Measurements from ENCODE around the gene VMP1.

VMP1 gene

DNA sequence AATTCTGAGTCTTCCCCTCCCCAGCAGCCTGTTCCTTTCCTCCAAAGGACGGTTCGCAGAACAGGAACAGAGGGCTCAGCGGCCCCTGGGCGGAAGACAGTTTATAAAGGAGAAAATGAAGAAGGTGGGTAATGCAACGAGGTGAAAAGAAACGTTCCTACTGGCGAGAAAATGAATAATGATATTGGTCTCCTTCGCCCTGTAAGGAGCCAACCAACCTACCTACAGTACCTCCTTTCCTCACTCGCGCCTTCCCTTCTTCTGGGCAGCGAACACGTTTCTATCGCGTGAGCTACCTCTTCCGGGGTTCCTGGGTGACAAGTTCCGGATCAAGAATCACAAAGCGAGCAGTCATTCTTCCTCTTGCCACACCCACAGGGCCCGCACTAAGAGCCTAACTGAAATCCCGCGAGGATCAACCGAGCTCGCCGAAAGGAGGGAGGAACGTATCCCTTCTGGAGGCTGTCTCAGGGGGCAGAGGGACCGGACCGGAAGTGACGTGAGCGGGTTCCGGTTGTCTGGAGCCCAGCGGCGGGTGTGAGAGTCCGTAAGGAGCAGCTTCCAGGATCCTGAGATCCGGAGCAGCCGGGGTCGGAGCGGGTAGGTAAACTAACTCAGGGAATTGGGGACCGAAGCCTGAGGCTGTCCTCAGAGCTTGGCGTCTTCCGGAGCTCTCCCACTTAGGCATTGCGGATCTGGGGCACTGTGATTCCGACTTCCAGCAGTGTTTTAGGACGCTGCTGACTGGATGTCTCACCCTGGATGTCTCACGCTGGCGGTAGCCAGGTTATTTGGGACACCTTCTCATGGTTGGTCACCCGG, at the start of gene VMP1, which contains the start of gene PTRH2:
TSS of gene VMP1 (plus strand) at position 506 of the 822 bp plus-strand sequence. CDS start 23,793 bp downstream, outside the sequence.
TSS of gene PTRH2 (minus strand) at position 282 of the 822 bp plus-strand sequence. CDS start 9,452 bp downstream, outside the sequence.
- DNase-seq = peak; percentile 93 to 94

DNA sequence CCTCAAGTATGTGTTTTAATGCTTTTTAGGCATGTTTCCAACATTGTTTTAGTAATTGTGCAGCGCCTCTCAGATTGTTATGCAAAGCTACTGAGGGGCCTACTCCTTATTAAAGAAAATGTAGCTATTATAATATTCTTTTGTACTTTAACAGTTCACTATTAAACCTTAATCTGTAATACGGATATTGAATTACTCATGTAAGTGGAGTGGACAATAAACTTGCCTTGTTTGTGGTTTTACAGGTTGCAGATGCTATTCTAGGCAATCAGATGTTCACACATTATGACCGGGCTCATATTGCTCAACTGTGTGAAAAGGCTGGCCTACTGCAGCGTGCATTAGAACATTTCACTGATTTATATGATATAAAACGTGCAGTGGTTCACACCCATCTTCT, 41.2 kb upstream of the VMP1 start:
- DNase-seq = no peak

DNA sequence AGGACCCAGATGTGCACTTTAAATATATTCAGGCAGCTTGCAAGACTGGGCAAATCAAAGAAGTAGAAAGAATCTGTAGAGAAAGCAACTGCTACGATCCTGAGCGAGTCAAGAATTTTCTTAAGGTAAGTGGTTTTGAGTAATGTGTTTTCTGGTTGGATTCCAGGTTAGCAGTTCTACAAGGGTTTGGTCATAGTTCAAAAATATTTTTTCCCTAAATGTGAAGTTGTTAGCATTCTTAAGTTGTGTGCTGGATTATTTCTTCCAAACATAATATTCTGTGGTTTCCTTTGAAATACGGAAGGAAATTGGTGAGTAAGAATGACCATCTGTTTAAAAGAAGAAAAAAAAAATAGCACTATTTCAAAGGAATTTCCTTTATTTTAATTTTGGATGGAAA, 38.6 kb upstream of the VMP1 start:
- DNase-seq = no peak

DNA sequence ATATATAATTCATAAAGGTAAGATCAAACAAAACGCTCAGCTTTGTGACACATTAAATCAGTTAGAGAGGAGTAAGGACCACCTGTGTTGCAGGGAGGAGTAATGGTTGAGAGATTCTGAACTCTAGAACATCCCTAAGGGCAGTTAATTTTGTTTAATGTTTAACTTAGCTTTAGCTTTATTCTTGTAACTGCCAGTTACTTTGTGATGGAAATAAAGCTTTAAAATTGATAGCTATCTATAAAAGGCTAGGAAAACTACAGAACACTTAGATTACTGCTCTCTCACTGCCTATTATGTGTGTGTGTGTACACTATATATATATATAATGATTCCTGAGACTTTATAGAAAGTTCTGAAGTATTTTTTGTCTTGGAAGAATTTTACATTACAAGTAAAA, 38.0 kb upstream of the VMP1 start:
- no peak for DNase-seq

DNA sequence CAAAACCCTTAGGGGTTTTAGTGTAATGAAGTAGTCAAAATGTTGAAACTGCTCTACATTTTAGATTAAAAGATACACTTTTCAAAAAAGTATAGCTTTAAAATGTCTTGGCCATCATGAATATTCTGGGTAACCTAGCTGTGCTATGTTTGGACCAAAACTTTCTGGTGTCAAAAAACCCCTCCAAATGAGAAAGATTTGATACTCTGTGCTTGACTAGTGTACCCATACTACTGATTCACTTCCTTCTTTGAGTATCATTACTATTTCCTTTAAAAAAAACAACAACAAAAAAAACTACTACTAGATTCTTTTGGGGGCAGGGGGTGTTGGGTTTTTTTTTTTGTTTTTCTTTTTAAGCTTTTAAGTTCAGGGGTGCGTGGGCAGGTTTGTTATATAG, 37.5 kb upstream of the VMP1 start:
- DNase-seq = no peak

DNA sequence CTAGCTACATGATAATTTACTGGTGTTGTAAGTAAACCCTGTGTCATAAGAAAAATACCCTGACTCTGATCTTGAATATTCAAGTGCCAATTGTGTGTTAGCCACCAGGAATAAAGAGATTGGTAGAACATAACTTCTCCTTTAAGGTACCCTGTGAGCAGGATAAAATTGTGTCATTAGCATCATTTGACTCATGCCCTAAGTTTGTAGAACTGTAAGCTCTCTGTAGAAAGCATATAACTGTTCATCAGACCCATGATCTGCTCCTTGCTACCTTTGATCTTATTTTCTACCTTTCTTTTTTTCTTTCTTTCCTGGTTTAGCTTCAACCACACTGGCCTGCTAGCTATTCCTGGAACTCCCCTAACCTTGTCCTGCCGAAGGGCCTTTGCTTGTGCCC, 36.1 kb upstream of the VMP1 start:
- DNase-seq = no peak

DNA sequence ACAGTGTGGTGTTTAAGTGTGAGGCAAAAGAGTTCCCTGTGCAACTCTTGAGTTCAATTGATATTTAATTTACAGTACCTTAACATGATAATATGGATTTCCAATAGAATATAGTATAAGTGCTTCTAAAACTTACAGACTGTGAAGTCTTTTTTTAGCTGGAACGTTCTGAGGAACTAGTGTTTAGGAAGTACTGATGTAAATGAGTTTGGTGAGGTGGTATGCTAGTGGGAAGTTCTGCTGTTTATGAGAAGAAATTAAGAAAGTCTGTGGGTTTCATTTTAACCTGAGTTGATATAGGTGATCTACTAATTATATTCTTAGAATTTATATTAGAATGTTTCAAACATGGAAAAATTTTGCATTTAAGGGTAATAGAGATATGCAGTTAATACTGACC, 32.2 kb upstream of the VMP1 start:
- DNase-seq = no peak

DNA sequence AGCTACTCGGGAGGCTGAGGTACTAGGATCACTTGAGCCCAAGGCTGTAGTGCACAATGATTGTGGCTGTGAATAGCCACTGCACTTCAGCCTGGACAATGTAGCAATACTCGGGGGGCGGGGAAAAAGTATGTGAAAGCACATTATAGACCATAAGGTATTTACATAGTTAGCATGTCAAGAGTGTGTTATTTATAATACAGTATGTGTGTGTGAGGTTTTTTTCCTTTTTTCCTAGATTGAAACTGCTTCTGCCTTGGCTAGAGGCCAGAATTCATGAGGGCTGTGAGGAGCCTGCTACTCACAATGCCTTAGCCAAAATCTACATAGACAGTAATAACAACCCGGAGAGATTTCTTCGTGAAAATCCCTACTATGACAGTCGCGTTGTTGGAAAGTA, 30.7 kb upstream of the VMP1 start:
- DNase-seq = no peak

DNA sequence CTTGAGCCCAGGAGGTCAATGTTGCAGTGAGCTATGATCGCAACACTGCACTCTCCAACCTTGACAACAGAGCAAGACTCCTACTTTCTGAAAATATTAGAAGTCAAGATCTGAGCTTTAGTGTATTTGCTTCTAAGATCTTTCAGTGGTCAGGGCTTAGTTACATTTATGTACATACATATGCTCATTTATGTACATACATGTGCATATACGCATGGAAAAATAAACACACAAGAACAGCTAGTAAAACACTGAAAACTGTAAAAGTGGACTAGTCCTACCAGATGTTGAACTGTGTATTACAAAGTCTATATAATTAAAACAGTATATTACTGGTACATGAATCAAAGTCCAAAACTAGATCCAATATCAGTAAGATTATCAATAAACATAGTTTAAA, 28.5 kb upstream of the VMP1 start:
- no peak for DNase-seq

DNA sequence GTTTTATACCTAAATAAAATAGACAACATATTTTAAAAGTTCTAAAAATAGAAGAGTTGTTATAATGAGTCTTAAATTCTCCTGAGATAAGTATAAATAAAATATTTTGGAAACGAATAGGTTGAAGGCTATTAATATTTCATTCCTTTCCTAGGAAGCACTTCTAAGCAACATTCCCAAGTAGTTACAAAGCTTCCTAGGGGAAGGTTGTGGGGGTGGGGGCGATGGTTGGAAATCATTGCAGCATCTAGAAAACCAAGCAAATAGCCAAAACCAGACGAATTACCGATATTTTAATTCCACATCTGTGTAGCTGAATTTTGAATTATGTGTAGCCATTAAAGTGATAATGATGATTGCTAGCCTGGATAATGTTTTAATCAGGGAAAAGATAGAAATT, 27.1 kb upstream of the VMP1 start:
- no peak for DNase-seq

DNA sequence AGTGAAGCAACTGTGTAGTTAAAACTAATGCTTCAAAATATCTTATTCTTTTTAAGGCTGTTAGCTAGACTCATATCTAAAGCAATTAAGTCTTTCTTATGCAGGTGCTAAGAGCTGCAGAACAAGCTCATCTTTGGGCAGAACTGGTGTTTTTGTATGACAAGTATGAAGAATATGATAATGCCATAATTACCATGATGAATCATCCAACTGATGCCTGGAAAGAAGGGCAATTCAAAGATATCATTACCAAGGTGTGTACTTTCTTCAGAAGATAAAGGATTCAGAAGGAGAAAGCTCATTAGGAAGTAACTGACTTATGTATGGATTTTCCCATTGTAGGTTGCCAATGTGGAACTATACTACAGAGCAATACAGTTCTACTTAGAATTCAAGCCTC, 24.2 kb upstream of the VMP1 start:
- no peak for DNase-seq

DNA sequence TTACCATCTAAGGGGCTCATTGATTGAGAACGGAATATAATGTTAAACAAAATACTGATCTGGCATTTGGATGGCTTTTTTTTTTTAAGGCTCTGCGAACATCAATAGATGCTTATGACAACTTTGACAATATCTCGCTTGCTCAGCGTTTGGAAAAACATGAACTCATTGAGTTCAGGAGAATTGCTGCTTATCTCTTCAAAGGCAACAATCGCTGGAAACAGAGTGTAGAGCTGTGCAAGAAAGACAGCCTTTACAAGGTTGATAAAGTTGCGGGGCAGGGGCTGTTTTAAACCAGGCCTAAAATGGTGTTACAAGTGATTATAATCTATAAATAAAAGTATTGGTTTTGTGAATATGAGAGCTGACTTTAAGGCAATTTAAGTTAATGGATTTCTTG, 22.5 kb upstream of the VMP1 start:
- no peak for DNase-seq

DNA sequence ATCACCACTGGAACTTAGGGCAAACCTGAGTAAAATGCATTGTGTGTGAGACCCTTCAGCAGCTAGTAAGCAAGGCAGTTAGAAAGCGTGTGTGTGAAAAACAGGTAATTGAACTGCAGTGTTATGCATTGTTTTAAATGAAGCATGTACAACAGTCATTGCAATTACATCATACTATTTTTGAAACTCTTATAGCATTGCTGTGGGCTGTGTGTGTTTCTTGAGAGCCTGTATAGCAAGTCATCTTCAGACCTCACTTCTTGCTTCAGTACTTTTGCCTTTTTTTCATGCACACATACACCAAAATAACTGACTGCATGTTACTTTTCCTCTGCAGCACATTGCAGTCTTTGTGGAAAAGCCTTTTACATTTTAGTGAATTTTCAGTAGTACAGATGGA, 19.4 kb upstream of the VMP1 start:
- no peak for DNase-seq

DNA sequence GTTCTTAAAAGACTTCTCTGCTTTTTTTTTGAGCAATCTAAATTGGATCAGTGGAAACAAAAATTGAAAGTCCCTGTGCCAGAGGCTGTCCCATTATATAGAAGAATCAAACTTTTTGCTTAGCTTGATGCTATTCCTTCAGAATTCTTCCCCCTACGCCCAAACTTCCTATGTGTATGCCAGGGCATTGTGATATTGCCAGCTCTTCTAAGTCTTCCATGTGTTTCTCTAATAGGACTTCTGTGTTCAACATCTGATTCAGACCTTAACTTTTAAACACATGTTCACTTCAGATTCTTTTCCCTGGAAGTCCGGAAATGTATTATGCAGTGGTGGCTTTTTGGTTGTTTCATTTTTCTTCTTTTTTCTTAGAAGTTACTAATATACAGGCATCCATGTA, 19.0 kb upstream of the VMP1 start:
- DNase-seq = no peak

DNA sequence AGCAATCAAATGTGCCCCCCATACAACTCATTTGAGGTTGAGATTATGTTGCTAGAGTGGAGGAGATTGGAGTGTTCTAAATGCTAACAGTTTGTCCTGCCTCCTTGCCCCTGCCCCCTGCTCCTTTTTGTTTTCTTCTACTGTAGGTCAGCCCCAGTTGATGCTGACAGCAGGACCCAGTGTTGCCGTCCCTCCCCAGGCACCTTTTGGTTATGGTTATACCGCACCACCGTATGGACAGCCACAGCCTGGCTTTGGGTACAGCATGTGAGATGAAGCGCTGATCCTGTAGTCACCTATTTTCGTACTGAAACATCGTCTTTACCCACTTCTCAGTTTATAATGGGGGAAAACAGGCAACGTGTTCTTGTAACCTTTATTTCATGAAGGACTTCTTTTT, 13.9 kb upstream of the VMP1 start:
- no peak for DNase-seq

DNA sequence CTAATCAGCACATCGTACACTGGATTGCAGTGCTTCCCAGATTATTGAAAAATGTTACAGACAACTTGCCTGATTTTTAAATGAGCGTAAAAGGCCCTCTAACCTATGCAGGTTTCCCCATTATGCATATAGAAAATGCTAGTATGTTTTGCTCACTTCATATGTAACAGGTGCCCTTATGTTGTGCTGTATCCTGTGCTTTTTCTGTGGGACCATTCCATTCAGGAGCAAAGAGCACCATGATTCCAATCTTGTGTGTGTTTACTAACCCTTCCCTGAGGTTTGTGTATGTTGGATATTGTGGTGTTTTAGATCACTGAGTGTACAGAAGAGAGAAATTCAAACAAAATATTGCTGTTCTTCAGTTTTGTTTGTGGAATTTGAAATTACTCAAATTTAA, 13.1 kb upstream of the VMP1 start:
- DNase-seq = no peak

DNA sequence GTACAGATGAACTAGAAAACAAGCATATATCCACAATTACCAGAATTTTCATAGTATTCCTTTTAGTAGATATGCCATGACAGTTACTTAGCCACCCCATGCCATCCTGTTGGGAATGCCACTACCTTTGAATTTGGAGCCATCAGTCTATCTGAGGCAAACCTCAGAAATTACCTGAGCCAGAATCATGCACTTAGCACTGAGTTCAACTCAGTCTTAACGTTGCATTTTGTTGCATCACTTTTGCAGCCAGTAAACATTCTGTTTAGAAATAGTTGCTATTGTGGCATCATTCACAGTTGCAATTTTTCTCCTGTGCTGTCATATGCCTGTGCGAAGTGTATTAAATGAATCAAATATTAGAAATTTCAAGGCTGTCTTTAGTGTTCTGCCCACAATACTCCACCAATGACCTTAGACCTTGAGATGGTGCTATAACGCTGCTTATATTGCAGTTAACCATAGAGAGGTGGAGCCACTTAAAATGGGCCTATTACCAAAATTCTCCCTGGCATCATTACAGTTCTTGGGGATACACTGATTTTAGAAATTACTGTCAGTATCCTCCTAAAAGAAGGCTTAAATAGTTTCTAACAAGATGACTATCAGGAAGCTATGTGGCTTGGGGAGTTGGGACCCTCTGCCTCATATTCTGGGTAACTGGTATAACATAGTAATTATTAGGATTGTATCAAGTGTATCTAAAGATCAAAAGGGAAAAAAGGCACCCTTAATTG, 11.3 kb upstream of the VMP1 start:
- DNase-seq = no peak

DNA sequence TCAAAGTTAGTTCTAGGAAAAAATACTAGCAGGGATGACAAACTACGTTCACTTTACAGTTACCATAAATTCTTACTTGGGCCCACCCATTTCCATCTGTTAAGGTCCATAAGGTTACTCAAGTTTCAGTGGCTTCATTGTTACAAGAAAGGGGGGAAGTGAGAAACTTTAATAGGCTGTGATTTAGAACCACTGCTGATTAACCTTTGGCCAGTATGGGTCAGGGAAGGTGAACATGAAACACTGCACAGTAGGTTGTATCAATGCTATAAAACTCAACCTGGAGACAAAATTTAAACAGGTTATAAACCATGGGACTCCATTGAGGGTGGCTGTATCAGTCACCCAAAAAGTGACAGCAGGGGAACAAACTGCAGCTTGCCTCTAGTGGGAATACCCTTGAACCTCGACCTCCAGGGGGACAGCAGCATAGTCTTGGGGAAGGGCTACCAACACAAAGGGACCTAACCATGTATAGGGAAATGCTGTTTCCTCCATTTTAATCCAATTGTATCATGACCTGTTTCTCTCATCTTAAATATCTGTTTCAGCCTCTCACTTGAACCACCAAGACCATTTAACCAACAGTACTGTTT, 10.7 kb upstream of the VMP1 start:
- DNase-seq = no peak

DNA sequence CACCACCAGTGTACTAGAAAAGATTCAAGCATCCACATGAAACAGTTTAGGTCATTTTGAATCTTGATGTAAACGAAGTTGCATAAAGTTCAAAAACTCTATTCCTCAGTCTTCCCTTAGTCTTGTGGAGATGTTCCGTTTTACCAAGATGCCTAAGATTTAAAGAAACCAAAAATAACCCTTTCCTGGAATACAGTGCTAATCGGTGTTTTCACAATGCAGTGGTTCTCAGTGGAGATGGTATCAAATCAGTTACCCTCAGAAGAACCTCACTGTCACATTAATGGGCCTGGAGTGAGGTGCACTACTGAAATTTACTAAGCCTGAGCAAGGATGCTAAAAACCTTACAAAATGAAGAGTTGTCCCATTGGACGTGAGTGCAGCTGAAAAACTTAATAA, 9.3 kb upstream of the VMP1 start:
- DNase-seq = no peak

DNA sequence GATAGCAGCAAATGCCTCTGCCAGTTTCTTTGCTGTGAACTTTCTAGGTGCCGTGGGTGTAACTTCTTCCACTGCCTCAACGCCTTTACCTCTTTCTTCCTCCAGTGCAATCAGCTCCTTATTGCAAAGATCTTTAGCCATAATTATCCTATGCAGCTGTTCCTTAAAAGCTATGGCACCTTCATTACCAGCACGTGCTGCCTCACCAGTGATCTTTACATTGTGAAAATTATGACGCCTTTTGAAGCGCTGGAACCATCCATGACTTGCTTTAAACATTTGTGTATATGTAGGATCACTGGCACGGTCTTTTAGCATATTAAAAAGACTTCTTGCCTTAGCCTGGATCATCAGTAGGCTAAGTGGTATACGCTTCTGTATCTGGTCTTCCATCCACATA, 8.2 kb upstream of the VMP1 start:
- no peak for DNase-seq

DNA sequence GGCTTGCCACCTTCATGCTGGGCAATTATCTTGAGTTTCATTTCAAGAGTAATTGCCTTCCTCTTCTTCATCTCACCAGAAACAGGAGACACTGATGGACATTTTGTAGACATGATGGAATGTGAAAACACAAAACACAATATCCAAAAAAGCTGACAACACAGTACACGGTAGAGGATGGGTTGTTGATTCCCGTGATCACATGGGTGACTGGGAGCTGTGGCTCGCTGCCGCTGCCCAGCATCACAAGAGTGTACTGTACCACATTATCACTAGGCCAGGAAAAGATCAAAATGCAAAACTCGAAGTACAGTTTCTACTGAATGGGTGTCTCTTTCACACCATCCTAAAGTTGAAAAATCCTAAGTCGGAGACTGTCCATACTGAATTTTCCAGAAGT, 7.7 kb upstream of the VMP1 start:
- DNase-seq = no peak

DNA sequence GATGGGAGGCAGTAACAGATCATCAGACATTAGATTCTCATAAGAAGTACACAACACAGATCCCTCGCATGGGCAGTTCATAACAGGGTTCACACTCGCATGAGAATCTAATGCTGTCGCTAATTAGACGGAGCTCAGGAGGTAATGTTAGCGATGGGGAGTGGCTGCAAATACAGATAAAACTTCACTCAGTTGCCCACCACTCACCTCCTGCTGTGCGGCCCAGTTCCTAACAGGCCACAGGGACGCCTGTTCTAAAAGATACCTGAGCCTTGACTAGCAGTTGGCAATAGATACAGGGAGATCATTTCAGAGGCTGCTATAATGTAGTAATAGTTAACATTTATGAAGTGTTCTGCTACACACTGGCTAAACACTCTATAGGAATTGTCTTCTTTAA, 5.2 kb upstream of the VMP1 start:
- DNase-seq = no peak

DNA sequence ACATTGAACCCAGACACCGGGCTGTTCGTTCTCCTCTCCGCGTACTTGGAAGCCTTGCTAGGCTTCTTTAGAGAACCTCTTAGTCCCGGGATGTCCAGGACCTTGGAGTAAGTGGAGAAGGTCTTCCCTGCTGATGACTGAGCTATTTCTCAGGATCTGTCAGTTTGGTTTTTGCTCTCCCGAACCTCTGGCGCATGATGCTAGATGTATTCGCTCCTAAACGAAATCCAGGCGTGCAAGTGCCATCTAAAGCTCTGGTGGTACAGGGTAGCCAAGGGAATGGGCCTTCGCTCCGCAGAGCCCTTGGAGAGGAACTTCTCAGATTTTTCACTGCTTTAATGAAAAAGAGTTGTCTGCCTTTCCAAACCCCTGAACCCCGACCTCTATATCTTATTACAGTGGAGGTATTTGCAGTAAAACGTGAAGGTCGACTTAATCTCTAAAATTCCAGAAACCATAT, 547 bp downstream of the VMP1 start:
- DNase-seq = no peak

DNA sequence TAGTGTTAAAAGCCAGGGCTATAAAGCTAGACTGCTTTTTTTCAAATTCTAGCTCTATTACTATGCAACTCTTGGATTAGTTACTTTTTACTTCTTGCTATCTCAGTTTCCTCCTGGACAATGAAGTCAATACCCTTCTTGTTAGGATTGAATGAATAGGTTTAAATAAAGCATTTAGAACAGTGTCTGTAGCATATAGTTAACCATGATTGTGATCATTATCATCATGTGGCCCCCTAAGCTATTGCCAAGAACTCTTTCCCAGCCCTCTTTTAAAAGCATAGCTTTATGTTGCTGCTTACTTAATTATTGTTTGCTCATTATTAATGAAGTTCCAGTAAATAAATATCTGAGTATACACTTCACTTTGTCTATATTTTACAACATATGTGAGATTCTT, 4.5 kb downstream of the VMP1 start:
- no peak for DNase-seq

Measured in NCI-H187 (cell line).